ENCODE results near the gene F8.
"Not testable (repeated sequence)": the region's sequence is repeated elsewhere in the genome, so short reads cannot be mapped to it uniquely, and the experiment has no call there.

The F8 gene

GRCh38 chrX:154980330-154981115 lies 42.0 kb downstream of the F8 start:
- peak; percentile 84 for DNase-seq

GRCh38 chrX:154979629-154980028 lies 42.9 kb downstream of the F8 start:
- no peak for DNase-seq

- DNase-seq: no peak
These were observed 54.2 kb downstream of the F8 start for GRCh38 chrX:154968353-154968752.

GRCh38 chrX:154967603-154968002 lies 54.9 kb downstream of the F8 start:
- no peak for DNase-seq

- no peak for DNase-seq
These were observed 60.6 kb downstream of the F8 start for GRCh38 chrX:154961947-154962346.

- not testable (repeated sequence) for DNase-seq
These were observed 66.7 kb downstream of the F8 start for GRCh38 chrX:154955799-154956198.

GRCh38 chrX:154939265-154939664 lies 83.3 kb downstream of the F8 start:
- not testable (repeated sequence) for DNase-seq

- not testable (repeated sequence) for DNase-seq
These were observed 97.8 kb downstream of the F8 start for GRCh38 chrX:154924771-154925170.

- peak; percentile 44 for DNase-seq
These were observed 104.5 kb downstream of the F8 start for GRCh38 chrX:154918060-154918483.

GRCh38 chrX:154914052-154914451 lies 108.5 kb downstream of the F8 start:
- no peak for DNase-seq

GRCh38 chrX:154910528-154910927 lies 112.0 kb downstream of the F8 start:
- DNase-seq: not testable (repeated sequence)

GRCh38 chrX:154910048-154910447 lies 112.5 kb downstream of the F8 start:
- DNase-seq: not testable (repeated sequence)

- DNase-seq: no peak
These were observed 113.7 kb downstream of the F8 start for GRCh38 chrX:154908821-154909220.

GRCh38 chrX:154902408-154902807 lies 120.1 kb downstream of the F8 start:
- DNase-seq: no peak

- DNase-seq: no peak
These were observed 122.2 kb downstream of the F8 start for GRCh38 chrX:154900323-154900722.

GRCh38 chrX:154892296-154892695 lies 130.2 kb downstream of the F8 start:
- no peak for DNase-seq

- no peak for DNase-seq
These were observed 131.4 kb downstream of the F8 start for GRCh38 chrX:154890990-154891639.

- not testable (repeated sequence) for DNase-seq
These were observed 135.7 kb downstream of the F8 start for GRCh38 chrX:154886789-154887221.

- DNase-seq: peak; percentile 41
These were observed 136.3 kb downstream of the F8 start, which contains the start of gene F8A1 for GRCh38 chrX:154886069-154886788. Gene F8A1, plus strand, starts transcription at chrX:154886355. Its CDS starts 20 bp downstream, at chrX:154886375.

- not testable (repeated sequence) for DNase-seq
These were observed 137.0 kb downstream of the F8 start for GRCh38 chrX:154885549-154885948.

GRCh38 chrX:154885057-154885456 lies 137.5 kb downstream of the F8 start:
- DNase-seq: not testable (repeated sequence)

GRCh38 chrX:154884069-154884468 lies 138.5 kb downstream of the F8 start:
- not testable (repeated sequence) for DNase-seq

GRCh38 chrX:154873329-154873728 lies 149.2 kb downstream of the F8 start:
- no peak for DNase-seq

Measured in CD4-positive, alpha-beta T cell treated with Interleukin-10 for 1 hour (primary cell).